NT2/D1 (cell line): ENCODE measurements around the gene PPFIBP1.

ENCODE experiments used
- DNase-seq: peaks from one replicate; pipeline ENCODE4 v3.0.0-alpha.2; 2011; ENCODE audit warnings: low read depth, low spot score
- H3K27me3 ChIP-seq: 2 replicates; pipeline ENCODE4 v1.6.0; 2011; ENCODE audit warnings: mild to moderate bottlenecking; ENCODE audit not compliant: insufficient read length, insufficient read depth
- H3K36me3 ChIP-seq: 2 replicates; pipeline ENCODE4 v1.6.1; 2011; ENCODE audit warnings: mild to moderate bottlenecking, low read length, mixed read lengths; ENCODE audit not compliant: insufficient read depth, insufficient read length
- H3K4me1 ChIP-seq: 2 replicates; pipeline ENCODE4 v1.5.1; 2011; ENCODE audit not compliant: insufficient read depth, insufficient read length
- H3K4me3 ChIP-seq: 2 replicates; pipeline ENCODE4 v1.5.1; 2011; ENCODE audit warnings: low read depth; ENCODE audit not compliant: insufficient read length
- H3K9ac ChIP-seq: 2 replicates; pipeline ENCODE4 v1.6.0; 2011; ENCODE audit warnings: low read depth; ENCODE audit not compliant: insufficient read length
- H3K9me3 ChIP-seq: 2 replicates; pipeline ENCODE4 v1.5.1; 2011; ENCODE audit warnings: mild to moderate bottlenecking, low read length; ENCODE audit not compliant: insufficient read depth
- SUZ12 ChIP-seq: IDR thresholded peaks from 2 replicates; pipeline ENCODE4 v1.6.1; 2011; ENCODE audit not compliant: insufficient read length, insufficient read depth; ENCODE audit errors: extremely low read depth
- YY1 ChIP-seq: IDR thresholded peaks from 2 replicates; pipeline ENCODE4 v1.6.1; 2011; ENCODE audit not compliant: insufficient read length, insufficient read depth
- ZNF274 ChIP-seq: IDR thresholded peaks from 2 replicates; pipeline ENCODE4 v1.6.1; 2011; ENCODE audit warnings: mild to moderate bottlenecking, low read depth, low read length

PPFIBP1 gene

GRCh38 chr12:27615331-27615891 lies 91.4 kb downstream of the PPFIBP1 start:
- no peak for DNase-seq
- TF ChIP-seq YY1 (no peak), ZNF274 (no peak), SUZ12 (no peak)

GRCh38 chr12:27616356-27617142 lies 92.5 kb downstream of the PPFIBP1 start:
- no peak for DNase-seq
- H3K9me3 ChIP-seq = no peaks in the 10 kb centered on the region; the same call in 1 of the 2 replicates
- H3K36me3 ChIP-seq = peaks cover 7% of the 10 kb centered on the region
- no peaks in the 10 kb centered on the region for H3K27me3 ChIP-seq
- no peak overlapping the region for H3K9ac ChIP-seq
- H3K4me3 ChIP-seq = no peak overlapping the region
- no peaks in the 10 kb centered on the region for H3K4me1 ChIP-seq
- TF ChIP-seq SUZ12 (no peak), ZNF274 (no peak), YY1 (no peak)

More at GRCh38 chr12:27615331-27615891, 91.4 kb downstream of the PPFIBP1 start:
- H3K9me3 ChIP-seq = no peaks in the 10 kb centered on the region; the same call in 1 of the 2 replicates
- no peaks in the 10 kb centered on the region for H3K27me3 ChIP-seq
- no peak overlapping the region for H3K9ac ChIP-seq
- no peak overlapping the region for H3K4me3 ChIP-seq
- H3K36me3 ChIP-seq = peaks cover 7% of the 10 kb centered on the region
- H3K4me1 ChIP-seq = no peaks in the 10 kb centered on the region

GRCh38 chr12:27618836-27619235 lies 94.8 kb downstream of the PPFIBP1 start:
- no peak overlapping the region for H3K9ac ChIP-seq
- H3K4me1 ChIP-seq = no peaks in the 10 kb centered on the region
- DNase-seq = no peak
- no peaks in the 10 kb centered on the region for H3K27me3 ChIP-seq
- H3K4me3 ChIP-seq = no peak overlapping the region
- no peaks in the 10 kb centered on the region; the same call in 1 of the 2 replicates for H3K9me3 ChIP-seq
- TF ChIP-seq YY1 = no peak
- no peak for TF ChIP-seq ZNF274
- TF ChIP-seq SUZ12 = no peak
- peaks cover 4% of the 10 kb centered on the region for H3K36me3 ChIP-seq

GRCh38 chr12:27619308-27619707 lies 95.3 kb downstream of the PPFIBP1 start:
- Histone ChIP-seq H3K36me3 (peaks cover 4% of the 10 kb centered on the region), H3K9me3 (no peaks in the 10 kb centered on the region; the same call in 1 of the 2 replicates), H3K27me3 (no peaks in the 10 kb centered on the region), H3K4me3 (no peak overlapping the region), H3K4me1 (no peaks in the 10 kb centered on the region), H3K9ac (no peak overlapping the region)
- TF ChIP-seq ZNF274 = no peak
- no peak for TF ChIP-seq YY1
- TF ChIP-seq SUZ12 = no peak
- no peak for DNase-seq

GRCh38 chr12:27620121-27620520 lies 96.1 kb downstream of the PPFIBP1 start:
- H3K9me3 ChIP-seq = no peaks in the 10 kb centered on the region; the same call in 1 of the 2 replicates
- TF ChIP-seq SUZ12 = no peak
- no peak for TF ChIP-seq YY1
- no peak for TF ChIP-seq ZNF274
- H3K9ac ChIP-seq = no peak overlapping the region
- H3K4me3 ChIP-seq = no peak overlapping the region
- no peaks in the 10 kb centered on the region for H3K4me1 ChIP-seq
- DNase-seq = no peak
- H3K27me3 ChIP-seq = no peaks in the 10 kb centered on the region
- peaks cover 4% of the 10 kb centered on the region for H3K36me3 ChIP-seq

GRCh38 chr12:27622436-27623195 lies 98.6 kb downstream of the PPFIBP1 start:
- Histone ChIP-seq H3K9me3 (no peaks in the 10 kb centered on the region; the same call in 1 of the 2 replicates), H3K4me3 (no peak overlapping the region), H3K27me3 (no peaks in the 10 kb centered on the region), H3K36me3 (peaks cover 4% of the 10 kb centered on the region), H3K9ac (no peak overlapping the region), H3K4me1 (no peaks in the 10 kb centered on the region)
- TF ChIP-seq SUZ12 (no peak), YY1 (no peak), ZNF274 (no peak)
- DNase-seq = no peak
